ENCODE measurements around the gene MYO5A. TPM values are rescaled to one million over a fixed set of nuclear protein-coding genes. Genes with fewer than 3 reads are reported as not detected.
"Not testable (repeated sequence)": the region's sequence is repeated elsewhere in the genome, so short reads cannot be mapped to it uniquely, and the experiment has no call there.

MYO5A gene
- total RNA-seq, 2 experiments from 2014 or later: 30.3 to 43.2 TPM

GRCh38 chr15:52559022-52559421, 30.3 kb upstream of the MYO5A start:
- ATAC-seq: peak; percentile 12

GRCh38 chr15:52558196-52558595, 29.5 kb upstream of the MYO5A start:
- H3K9me3 Mint-ChIP-seq (ENCODE audit: low read depth): no peaks in the 10 kb centered on the region
- H3K4me1 Mint-ChIP-seq: peaks cover 68% of the 10 kb centered on the region
- ATAC-seq (peak; percentile 92), DNase-seq (peak; percentile 89)
- H3K36me3 Mint-ChIP-seq: peaks cover 35% of the 10 kb centered on the region
- CTCF ChIA-PET: interaction anchor here (0.9 to 2.1 kb wide), 10 partner anchors 9 to 475 kb away, joined by 3 to 5 read pairs (median 4); partner anchors contain the start of genes ARPP19 and ATOSA
- H3K4me3 Mint-ChIP-seq: peak overlapping the region; percentile 42
- H3K27me3 Mint-ChIP-seq: no peaks in the 10 kb centered on the region
- peak overlapping the region; percentile 91 for H3K27ac Mint-ChIP-seq

More at GRCh38 chr15:52559022-52559421, 30.3 kb upstream of the MYO5A start:
- CTCF ChIA-PET: interaction anchor here (0.7 to 2.1 kb wide), 16 partner anchors 8 to 302 kb away, joined by 3 to 6 read pairs (median 4); partner anchors contain the start of genes ARPP19 and ATOSA
- Mint-ChIP-seq H3K4me1 (peaks cover 71% of the 10 kb centered on the region), H3K4me3 (peak overlapping the region; percentile 42), H3K27ac (peak overlapping the region; percentile 91), H3K36me3 (peaks cover 29% of the 10 kb centered on the region), H3K27me3 (no peaks in the 10 kb centered on the region), H3K9me3 (ENCODE audit: low read depth) (no peaks in the 10 kb centered on the region)
- DNase-seq: no peak

GRCh38 chr15:52557274-52557641, 28.6 kb upstream of the MYO5A start:
- CTCF ChIA-PET: no interaction called here
- Mint-ChIP-seq H3K4me3 (no peak overlapping the region), H3K27ac (peak overlapping the region; percentile 49), H3K9me3 (ENCODE audit: low read depth) (no peaks in the 10 kb centered on the region), H3K4me1 (peaks cover 60% of the 10 kb centered on the region), H3K36me3 (peaks cover 32% of the 10 kb centered on the region), H3K27me3 (no peaks in the 10 kb centered on the region)
- DNase-seq: no peak
- ATAC-seq: no peak

GRCh38 chr15:52556524-52557273, 28.0 kb upstream of the MYO5A start:
- Mint-ChIP-seq H3K27ac (peak overlapping the region; percentile 70), H3K36me3 (peaks cover 35% of the 10 kb centered on the region), H3K27me3 (no peaks in the 10 kb centered on the region), H3K4me3 (no peak overlapping the region), H3K4me1 (peaks cover 58% of the 10 kb centered on the region), H3K9me3 (ENCODE audit: low read depth) (no peaks in the 10 kb centered on the region)
- ATAC-seq (no peak), DNase-seq (no peak)
- CTCF ChIA-PET: interaction anchor here (1.0 kb wide), 1 partner anchor 9 kb away, joined by 3 read pairs; no protein-coding TSS in a partner anchor

- no peak overlapping the region for H3K4me3 Mint-ChIP-seq
- DNase-seq (no peak), ATAC-seq (no peak)
- no peaks in the 10 kb centered on the region for H3K27me3 Mint-ChIP-seq
- peaks cover 27% of the 10 kb centered on the region for H3K4me1 Mint-ChIP-seq
- CTCF ChIA-PET: interaction anchor here (0.7 to 2.0 kb wide), 4 partner anchors 18 to 47 kb away, joined by 3 to 5 read pairs (median 3); partner anchors contain the start of gene MYO5A
- peaks cover 52% of the 10 kb centered on the region for H3K36me3 Mint-ChIP-seq
- no peaks in the 10 kb centered on the region for H3K9me3 Mint-ChIP-seq (ENCODE audit: low read depth)
- no peak overlapping the region for H3K27ac Mint-ChIP-seq
These were observed 23.6 kb upstream of the MYO5A start for GRCh38 chr15:52552303-52552702.

GRCh38 chr15:52551762-52552161, 23.1 kb upstream of the MYO5A start:
- no peaks in the 10 kb centered on the region for H3K27me3 Mint-ChIP-seq
- CTCF ChIA-PET: interaction anchor here (0.7 to 1.8 kb wide), 3 partner anchors 17 to 47 kb away, joined by 3 read pairs; partner anchors contain the start of gene MYO5A

GRCh38 chr15:52551186-52551585, 22.5 kb upstream of the MYO5A start:
- CTCF ChIA-PET: interaction anchor here (1.8 kb wide), 1 partner anchor 48 kb away, joined by 3 read pairs; no protein-coding TSS in a partner anchor

More at GRCh38 chr15:52551762-52552161, 23.1 kb upstream of the MYO5A start:
- Mint-ChIP-seq H3K9me3 (ENCODE audit: low read depth) (peaks cover under 1% of the 10 kb centered on the region), H3K4me3 (no peak overlapping the region), H3K4me1 (peaks cover 28% of the 10 kb centered on the region), H3K36me3 (peaks cover 57% of the 10 kb centered on the region), H3K27ac (no peak overlapping the region)
- no peak for ATAC-seq
- no peak for DNase-seq

GRCh38 chr15:52546031-52546751, 17.5 kb upstream of the MYO5A start:
- ATAC-seq (peak; percentile 85), DNase-seq (peak; percentile 73)
- H3K4me3 Mint-ChIP-seq: no peak overlapping the region
- no peaks in the 10 kb centered on the region for H3K27me3 Mint-ChIP-seq
- peaks cover 2% of the 10 kb centered on the region for H3K9me3 Mint-ChIP-seq (ENCODE audit: low read depth)
- peaks cover 52% of the 10 kb centered on the region for H3K36me3 Mint-ChIP-seq
- H3K27ac Mint-ChIP-seq: peak overlapping the region; percentile 71
- H3K4me1 Mint-ChIP-seq: peaks cover 21% of the 10 kb centered on the region
- CTCF ChIA-PET: interaction anchor here (0.7 kb wide), 1 partner anchor 12 kb away, joined by 3 read pairs; no protein-coding TSS in a partner anchor

More at GRCh38 chr15:52551186-52551585, 22.5 kb upstream of the MYO5A start:
- H3K4me3 Mint-ChIP-seq; H3K27me3 Mint-ChIP-seq; H3K9me3 Mint-ChIP-seq (ENCODE audit: low read depth); DNase-seq; H3K27ac Mint-ChIP-seq; ATAC-seq: not testable (repeated sequence)
- Mint-ChIP-seq H3K36me3 (peaks cover 58% of the 10 kb centered on the region), H3K4me1 (peaks cover 28% of the 10 kb centered on the region)

- CTCF ChIA-PET: no interaction called here
- H3K27me3 Mint-ChIP-seq: no peaks in the 10 kb centered on the region
- H3K4me1 Mint-ChIP-seq: peaks cover 3% of the 10 kb centered on the region
- ATAC-seq (no peak), DNase-seq (no peak)
- H3K4me3 Mint-ChIP-seq: no peak overlapping the region
- H3K9me3 Mint-ChIP-seq (ENCODE audit: low read depth): peaks cover 6% of the 10 kb centered on the region
- no peak overlapping the region for H3K27ac Mint-ChIP-seq
- H3K36me3 Mint-ChIP-seq: peaks cover 17% of the 10 kb centered on the region
These were observed 11.8 kb upstream of the MYO5A start for GRCh38 chr15:52540374-52541012.

- peaks cover 11% of the 10 kb centered on the region for H3K4me1 Mint-ChIP-seq
- CTCF ChIA-PET: interaction anchor here (1.3 kb wide), 1 partner anchor 8 kb away, joined by 4 read pairs; no protein-coding TSS in a partner anchor
- peaks cover 11% of the 10 kb centered on the region for H3K36me3 Mint-ChIP-seq
- H3K9me3 Mint-ChIP-seq (ENCODE audit: low read depth): peaks cover 6% of the 10 kb centered on the region
- no peaks in the 10 kb centered on the region for H3K27me3 Mint-ChIP-seq
- no peak overlapping the region for H3K27ac Mint-ChIP-seq
- no peak overlapping the region for H3K4me3 Mint-ChIP-seq
- DNase-seq: no peak
- no peak for ATAC-seq
These were observed 8.8 kb upstream of the MYO5A start for GRCh38 chr15:52537459-52537858.

GRCh38 chr15:52532427-52532826, 3.7 kb upstream of the MYO5A start:
- Mint-ChIP-seq H3K4me3 (no peak overlapping the region), H3K36me3 (no peaks in the 10 kb centered on the region), H3K9me3 (ENCODE audit: low read depth) (no peaks in the 10 kb centered on the region), H3K27me3 (no peaks in the 10 kb centered on the region), H3K4me1 (peaks cover 27% of the 10 kb centered on the region), H3K27ac (no peak overlapping the region)
- no peak for DNase-seq
- no peak for ATAC-seq
- CTCF ChIA-PET: interaction anchor here (1.3 to 2.0 kb wide), 3 partner anchors 21 to 201 kb away, joined by 4 to 5 read pairs (median 5); no protein-coding TSS in a partner anchor

- Mint-ChIP-seq H3K36me3 (peaks cover 2% of the 10 kb centered on the region), H3K4me1 (peaks cover 34% of the 10 kb centered on the region), H3K27me3 (no peaks in the 10 kb centered on the region), H3K4me3 (peak overlapping the region; percentile 62), H3K9me3 (ENCODE audit: low read depth) (no peaks in the 10 kb centered on the region), H3K27ac (peak overlapping the region; percentile 72)
- DNase-seq (no peak), ATAC-seq (no peak)
- CTCF ChIA-PET: interaction anchor here (1.0 to 1.3 kb wide), 2 partner anchors 8 to 29 kb away, joined by 4 read pairs; no protein-coding TSS in a partner anchor
These were observed 1.3 kb upstream of the MYO5A start for GRCh38 chr15:52529940-52530339.

Data from activated CD8-positive, alpha-beta memory T cell treated with anti-CD3 and anti-CD28 coated beads, Interleukin-2, amount 10 ng/mL, durations not matched to agents 7 days and 5 days (primary cell).